SK-N-MC (cell line): ENCODE data around the gene CDYL.

Experiments
- EZH2 ChIP-seq: fragments of 200-600 bp; sonication (generic); IDR thresholded peaks from one replicate; pipeline ENCODE4 v1.6.1; 2017; ENCODE audit warnings: antibody characterized with exemption
- POLR2AphosphoS5 ChIP-seq: IDR thresholded peaks from 2 replicates; pipeline ENCODE4 v1.6.1; 2012; ENCODE audit warnings: mild to moderate bottlenecking, low read depth, low read length, borderline replicate concordance

DNA sequence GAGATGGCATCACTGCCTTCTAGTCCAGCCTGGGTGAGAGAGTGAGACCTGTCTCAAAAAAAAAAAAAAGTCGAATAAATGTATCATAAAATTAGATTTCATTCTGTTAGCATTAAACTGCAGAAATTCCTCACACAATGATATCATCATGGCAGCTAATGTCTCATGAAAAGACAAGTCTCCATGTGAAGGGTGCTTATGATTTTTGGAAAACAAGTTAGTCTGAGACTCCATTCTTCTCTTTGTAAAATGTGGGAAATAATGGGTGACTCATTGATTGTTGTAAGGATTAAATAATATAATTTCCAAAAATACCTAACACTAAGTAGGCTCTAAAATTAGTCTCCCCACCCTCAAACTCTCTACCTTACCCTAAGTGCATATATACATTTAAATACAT, 49.6 kb upstream of the CDYL start:
- TF ChIP-seq POLR2AphosphoS5 (no peak), EZH2 (no peak)
